T-helper 2 cell treated with Interferon-gamma antibody and Interleukin-4, amounts not matched to agents 100 ng/mL and 5 ng/mL, for 36 hours (primary cell): ENCODE data around the gene INSIG1. TPM values are rescaled to one million over a fixed set of nuclear protein-coding genes. Genes with fewer than 3 reads are reported as not detected.

ENCODE experiments used
- intact Hi-C: fragments of 100-400 bp; cut with micrococcal nuclease; formaldehyde crosslinking; loops from one replicate; pipeline ENCODE4 v1.15.1; 2023
- total RNA-seq: library from RNA; stranded (reverse); gene quantifications from 2 replicates; pipeline ENCODE4 v1.2.3, GENCODE V29; 2022

Gene INSIG1
- total RNA-seq, 1 donor from 2014 or later: 105 TPM

GRCh38 chr7:155298834-155299534 lies 1.3 kb downstream of the INSIG1 start:
- intact Hi-C loops: loop anchor here (1.0 kb wide), 4 partner anchors 46 to 296 kb away; partner anchors contain the start of genes HTR5A and PAXIP1

GRCh38 chr7:155299535-155300202 lies 2.0 kb downstream of the INSIG1 start:
- intact Hi-C loops: loop anchor here (1.0 kb wide), 4 partner anchors 46 to 296 kb away; partner anchors contain the start of genes HTR5A and PAXIP1

- intact Hi-C loops: no loop called here
These were observed 3.2 kb downstream of the INSIG1 start for GRCh38 chr7:155300641-155301452.

- intact Hi-C loops: no loop called here
These were observed 5.4 kb downstream of the INSIG1 start for GRCh38 chr7:155303039-155303593.

- intact Hi-C loops: no loop called here
These were observed 6.2 kb downstream of the INSIG1 start for GRCh38 chr7:155303897-155304296.

- intact Hi-C loops: no loop called here
These were observed 7.7 kb downstream of the INSIG1 start for GRCh38 chr7:155305231-155305904.

GRCh38 chr7:155306673-155307470 lies 9.2 kb downstream of the INSIG1 start:
- intact Hi-C loops: no loop called here

GRCh38 chr7:155308330-155309020 lies 10.8 kb downstream of the INSIG1 start:
- intact Hi-C loops: no loop called here

GRCh38 chr7:155309021-155309338 lies 11.3 kb downstream of the INSIG1 start:
- intact Hi-C loops: no loop called here

- intact Hi-C loops: no loop called here
These were observed 12.9 kb downstream of the INSIG1 start for GRCh38 chr7:155310425-155311114.

- intact Hi-C loops: no loop called here
These were observed 14.3 kb downstream of the INSIG1 start for GRCh38 chr7:155311826-155312537.

GRCh38 chr7:155312633-155313032 lies 15.0 kb downstream of the INSIG1 start:
- intact Hi-C loops: no loop called here

- intact Hi-C loops: no loop called here
These were observed 15.4 kb downstream of the INSIG1 start for GRCh38 chr7:155313096-155313495.

GRCh38 chr7:155315977-155316376 lies 18.3 kb downstream of the INSIG1 start:
- intact Hi-C loops: no loop called here

GRCh38 chr7:155316427-155317113 lies 18.9 kb downstream of the INSIG1 start:
- intact Hi-C loops: no loop called here

- intact Hi-C loops: no loop called here
These were observed 19.4 kb downstream of the INSIG1 start for GRCh38 chr7:155317114-155317434.

GRCh38 chr7:155318245-155318644 lies 20.6 kb downstream of the INSIG1 start:
- intact Hi-C loops: no loop called here

- intact Hi-C loops: no loop called here
These were observed 24.9 kb downstream of the INSIG1 start for GRCh38 chr7:155322530-155322929.
